T-helper 2 cell treated with Interferon-gamma antibody and Interleukin-4, amounts not matched to agents 5 μg/mL and 100 μg/mL, for 36 hours (primary cell): Measurements from ENCODE around the gene IPO11.
"Not testable (repeated sequence)": the region's sequence is repeated elsewhere in the genome, so short reads cannot be mapped to it uniquely, and the experiment has no call there.

ENCODE experiments used
- DNase-seq: peaks from one replicate; pipeline ENCODE4 v3.0.0; 2021; ENCODE audit warnings: low spot score
- H3K27ac Mint-ChIP-seq: one replicate; pipeline ENCODE4 v1.8.0; 2021; ENCODE audit warnings: mild to moderate bottlenecking, mixed read lengths
- H3K27me3 Mint-ChIP-seq: one replicate; pipeline ENCODE4 v1.8.0; 2021; ENCODE audit warnings: low read depth, mixed read lengths
- H3K36me3 Mint-ChIP-seq: one replicate; pipeline ENCODE4 v1.8.0; 2021; ENCODE audit warnings: low read depth, mixed read lengths
- H3K4me1 Mint-ChIP-seq: one replicate; pipeline ENCODE4 v1.8.0; 2021; ENCODE audit warnings: low read depth, mixed read lengths
- H3K4me3 Mint-ChIP-seq: one replicate; pipeline ENCODE4 v1.8.0; 2022; ENCODE audit warnings: mild to moderate bottlenecking, moderate library complexity, mixed read lengths
- H3K9me3 Mint-ChIP-seq: one replicate; pipeline ENCODE4 v1.8.0; 2021; ENCODE audit warnings: mixed read lengths

Gene IPO11

GRCh38 chr5:62475072-62475471 is 62.5 kb downstream of the IPO11 start:
- Mint-ChIP-seq H3K9me3 (no peaks in the 10 kb centered on the region), H3K27ac (no peak overlapping the region), H3K4me1 (peaks cover 7% of the 10 kb centered on the region), H3K27me3 (no peaks in the 10 kb centered on the region), H3K4me3 (no peak overlapping the region), H3K36me3 (peaks cover 10% of the 10 kb centered on the region)
- no peak for DNase-seq

GRCh38 chr5:62477801-62478200 is 65.2 kb downstream of the IPO11 start:
- H3K4me1 Mint-ChIP-seq: peaks cover 10% of the 10 kb centered on the region
- H3K36me3 Mint-ChIP-seq: peaks cover 25% of the 10 kb centered on the region
- no peak overlapping the region for H3K27ac Mint-ChIP-seq
- H3K27me3 Mint-ChIP-seq: no peaks in the 10 kb centered on the region
- H3K4me3 Mint-ChIP-seq: no peak overlapping the region
- DNase-seq: no peak
- H3K9me3 Mint-ChIP-seq: peaks cover 5% of the 10 kb centered on the region

DNA sequence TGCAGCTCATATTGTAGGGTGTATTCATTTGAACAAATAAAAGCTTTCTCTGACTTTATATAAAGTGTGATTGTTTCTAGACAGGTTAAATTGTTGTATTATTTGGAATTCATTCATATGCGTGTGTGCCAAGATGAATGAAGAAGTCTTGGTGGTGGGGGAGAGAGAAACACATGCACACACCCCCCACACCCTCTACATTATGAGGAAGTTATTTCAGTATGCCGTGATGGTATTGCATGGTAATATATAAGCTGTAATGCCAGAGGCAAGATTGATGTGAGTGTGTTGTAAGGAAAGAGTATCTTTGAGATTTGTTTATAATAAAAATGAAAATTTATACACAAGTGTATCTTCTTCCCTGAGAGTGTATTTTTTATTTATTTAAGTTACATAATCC is 71.0 kb downstream of the IPO11 start:
- H3K36me3 Mint-ChIP-seq: peaks cover 29% of the 10 kb centered on the region
- H3K4me1 Mint-ChIP-seq: peaks cover 6% of the 10 kb centered on the region
- H3K27ac Mint-ChIP-seq: no peak overlapping the region
- no peak for DNase-seq
- no peak overlapping the region for H3K4me3 Mint-ChIP-seq
- peaks cover 5% of the 10 kb centered on the region for H3K9me3 Mint-ChIP-seq
- H3K27me3 Mint-ChIP-seq: no peaks in the 10 kb centered on the region

GRCh38 chr5:62486672-62487071 is 74.1 kb downstream of the IPO11 start:
- H3K4me3 Mint-ChIP-seq: no peak overlapping the region
- H3K27me3 Mint-ChIP-seq: no peaks in the 10 kb centered on the region
- peaks cover 2% of the 10 kb centered on the region for H3K4me1 Mint-ChIP-seq
- no peaks in the 10 kb centered on the region for H3K9me3 Mint-ChIP-seq
- H3K27ac Mint-ChIP-seq: no peak overlapping the region
- peaks cover 18% of the 10 kb centered on the region for H3K36me3 Mint-ChIP-seq
- no peak for DNase-seq

GRCh38 chr5:62488531-62488930 is 76.0 kb downstream of the IPO11 start:
- Mint-ChIP-seq H3K9me3 (no peaks in the 10 kb centered on the region), H3K27ac (no peak overlapping the region), H3K27me3 (no peaks in the 10 kb centered on the region), H3K4me3 (no peak overlapping the region), H3K4me1 (no peaks in the 10 kb centered on the region), H3K36me3 (peaks cover 20% of the 10 kb centered on the region)
- DNase-seq: no peak

GRCh38 chr5:62489471-62489870 is 76.9 kb downstream of the IPO11 start:
- Mint-ChIP-seq H3K4me3 (no peak overlapping the region), H3K9me3 (no peaks in the 10 kb centered on the region), H3K4me1 (no peaks in the 10 kb centered on the region), H3K36me3 (peaks cover 18% of the 10 kb centered on the region), H3K27me3 (no peaks in the 10 kb centered on the region), H3K27ac (no peak overlapping the region)
- DNase-seq: no peak

GRCh38 chr5:62494772-62495171 is 82.2 kb downstream of the IPO11 start:
- peaks cover 10% of the 10 kb centered on the region for H3K36me3 Mint-ChIP-seq
- no peak for DNase-seq

GRCh38 chr5:62496876-62497275 is 84.3 kb downstream of the IPO11 start:
- no peak overlapping the region for H3K27ac Mint-ChIP-seq
- H3K9me3 Mint-ChIP-seq: no peaks in the 10 kb centered on the region
- peaks cover 6% of the 10 kb centered on the region for H3K36me3 Mint-ChIP-seq
- DNase-seq: no peak
- no peaks in the 10 kb centered on the region for H3K4me1 Mint-ChIP-seq
- no peak overlapping the region for H3K4me3 Mint-ChIP-seq
- H3K27me3 Mint-ChIP-seq: no peaks in the 10 kb centered on the region

More at GRCh38 chr5:62494772-62495171, 82.2 kb downstream of the IPO11 start:
- no peak overlapping the region for H3K27ac Mint-ChIP-seq
- H3K9me3 Mint-ChIP-seq: no peaks in the 10 kb centered on the region
- H3K27me3 Mint-ChIP-seq: no peaks in the 10 kb centered on the region
- no peaks in the 10 kb centered on the region for H3K4me1 Mint-ChIP-seq
- H3K4me3 Mint-ChIP-seq: no peak overlapping the region

DNA sequence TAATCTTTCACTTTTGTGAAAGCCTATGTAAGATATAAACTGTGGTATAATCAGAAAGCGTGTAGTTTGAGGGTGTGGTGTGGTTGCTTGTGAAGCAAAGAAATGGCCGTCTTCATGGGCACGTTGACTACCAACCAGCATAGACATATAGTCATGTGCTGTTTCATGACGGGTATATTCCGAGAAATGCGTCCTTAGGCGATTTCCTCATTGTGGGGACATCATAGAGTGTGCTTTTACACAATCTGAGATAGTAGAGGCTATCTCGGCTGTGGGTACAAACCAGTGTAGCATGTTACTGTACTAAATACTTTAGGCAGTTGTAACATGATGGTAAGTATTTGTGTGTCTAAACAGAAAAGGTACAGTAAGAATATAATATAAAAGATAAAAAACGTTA is 86.4 kb downstream of the IPO11 start:
- Mint-ChIP-seq H3K36me3 (no peaks in the 10 kb centered on the region), H3K4me3 (no peak overlapping the region)

DNA sequence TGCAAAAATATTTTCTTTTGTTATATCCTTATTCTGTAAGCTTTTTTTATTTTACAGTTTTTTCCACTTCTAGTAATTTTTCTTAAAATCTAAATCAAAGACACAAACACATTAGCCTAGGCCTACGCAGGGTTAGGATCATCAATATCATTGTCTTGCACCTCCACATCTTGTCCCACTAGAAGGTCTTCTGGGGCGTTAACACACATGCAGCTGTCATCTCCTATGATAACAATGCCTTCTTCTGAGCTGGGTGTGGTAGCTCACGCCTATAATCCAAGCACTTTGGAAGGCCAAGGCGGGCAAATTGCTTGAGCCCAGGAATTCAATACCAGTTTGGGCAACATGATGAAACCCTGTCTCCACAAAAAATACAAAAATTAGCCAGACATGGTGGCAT is 87.2 kb downstream of the IPO11 start:
- no peaks in the 10 kb centered on the region for H3K27me3 Mint-ChIP-seq
- H3K36me3 Mint-ChIP-seq: no peaks in the 10 kb centered on the region
- H3K9me3 Mint-ChIP-seq: no peaks in the 10 kb centered on the region
- H3K4me1 Mint-ChIP-seq: no peaks in the 10 kb centered on the region
- H3K27ac Mint-ChIP-seq: no peak overlapping the region
- no peak for DNase-seq
- H3K4me3 Mint-ChIP-seq: no peak overlapping the region

More for the DNA sequence above, 86.4 kb downstream of the IPO11 start:
- Mint-ChIP-seq H3K9me3 (no peaks in the 10 kb centered on the region), H3K4me1 (no peaks in the 10 kb centered on the region), H3K27me3 (no peaks in the 10 kb centered on the region), H3K27ac (no peak overlapping the region)
- DNase-seq: no peak

GRCh38 chr5:62502456-62503101 is 90.0 kb downstream of the IPO11 start:
- H3K4me3 Mint-ChIP-seq: no peak overlapping the region
- no peaks in the 10 kb centered on the region for H3K4me1 Mint-ChIP-seq
- H3K27me3 Mint-ChIP-seq: no peaks in the 10 kb centered on the region
- H3K9me3 Mint-ChIP-seq: no peaks in the 10 kb centered on the region
- H3K27ac Mint-ChIP-seq: no peak overlapping the region
- H3K36me3 Mint-ChIP-seq: peaks cover 2% of the 10 kb centered on the region
- DNase-seq: no peak

GRCh38 chr5:62504129-62504528 is 91.6 kb downstream of the IPO11 start:
- DNase-seq: no peak
- H3K27me3 Mint-ChIP-seq: no peaks in the 10 kb centered on the region
- H3K9me3 Mint-ChIP-seq: peaks cover 4% of the 10 kb centered on the region
- peaks cover 10% of the 10 kb centered on the region for H3K36me3 Mint-ChIP-seq
- no peaks in the 10 kb centered on the region for H3K4me1 Mint-ChIP-seq
- H3K27ac Mint-ChIP-seq: no peak overlapping the region
- no peak overlapping the region for H3K4me3 Mint-ChIP-seq

DNA sequence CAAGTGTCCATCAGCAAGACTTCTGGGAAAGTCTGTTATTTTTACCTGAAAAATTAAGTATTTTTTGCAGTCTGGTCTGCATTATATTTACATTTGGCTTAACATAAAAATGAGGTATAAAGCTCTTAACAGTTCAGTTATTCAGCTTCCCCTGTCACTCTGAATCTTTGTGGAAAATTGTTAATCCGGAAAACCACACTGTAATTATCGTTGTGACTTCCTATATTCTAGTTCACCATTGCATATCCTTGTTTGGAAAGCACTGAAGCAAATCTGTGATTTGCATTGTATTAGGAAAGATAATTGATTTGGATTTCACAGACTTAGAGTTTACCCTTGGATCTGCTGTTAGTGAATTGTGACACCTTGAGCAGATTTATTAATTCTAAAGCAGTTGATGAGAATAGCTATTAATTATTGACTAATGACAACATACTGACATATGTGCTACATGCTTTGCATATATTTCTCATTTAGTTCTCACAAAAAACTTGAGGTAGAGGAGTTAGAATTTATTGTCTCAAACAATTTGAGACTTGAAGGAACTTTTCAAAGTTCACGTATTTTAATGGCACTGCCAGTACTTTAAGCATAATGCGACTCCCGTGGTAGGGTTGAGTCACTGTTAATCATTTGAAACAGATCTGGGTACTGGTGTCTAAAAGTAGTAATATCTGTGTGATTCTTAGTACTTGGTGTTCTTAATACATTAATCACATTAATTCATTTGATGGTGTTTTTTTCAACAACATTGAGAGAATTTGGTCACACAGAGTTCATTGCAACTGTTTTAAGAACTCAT is 94.3 kb downstream of the IPO11 start:
- Mint-ChIP-seq H3K36me3 (peaks cover 15% of the 10 kb centered on the region), H3K27me3 (no peaks in the 10 kb centered on the region), H3K9me3 (peaks cover 4% of the 10 kb centered on the region), H3K4me1 (no peaks in the 10 kb centered on the region), H3K4me3 (no peak overlapping the region), H3K27ac (no peak overlapping the region)
- DNase-seq: no peak

GRCh38 chr5:62508760-62509159 is 96.2 kb downstream of the IPO11 start:
- peaks cover 15% of the 10 kb centered on the region for H3K36me3 Mint-ChIP-seq

More at GRCh38 chr5:62508760-62509159, 96.2 kb downstream of the IPO11 start:
- H3K9me3 Mint-ChIP-seq, H3K27me3 Mint-ChIP-seq, H3K4me3 Mint-ChIP-seq, H3K27ac Mint-ChIP-seq, H3K4me1 Mint-ChIP-seq, DNase-seq: not testable (repeated sequence)
